Testis (tissue), 2 donors: ENCODE measurements around the gene ZBTB20.

Experiments used
- CTCF ChIP-seq, 3 experiments: fragments of 450-650 bp in 2 of 3; fragments of 200-600 bp in 1 of 3; sonication (generic) in 1 of 3; IDR thresholded peaks; one replicate each; pipeline ENCODE4 v1.5.1; 2016 to 2019; ENCODE audit warnings: antibody characterized with exemption in 3 of 3, mild to moderate bottlenecking in 2 of 3, moderate library complexity in 1 of 3
- POLR2A ChIP-seq: fragments of 450-650 bp; IDR thresholded peaks from one replicate; pipeline ENCODE4 v1.6.1; 2017; ENCODE audit warnings: antibody characterized with exemption, mild to moderate bottlenecking, moderate library complexity

GRCh38 chr3:115007966-115008365 lies 139.1 kb downstream of the ZBTB20 start:
- no peak for TF ChIP-seq POLR2A
- TF ChIP-seq CTCF (IDR thresholded peaks at IDR 0.05) = no peak
